HepG2 (cell line): ENCODE measurements around the gene POLR2H. TPM values are rescaled to one million over a fixed set of nuclear protein-coding genes. Genes with fewer than 3 reads are reported as not detected.

Source experiments
- CREM ChIP-seq, 2 experiments: sonication (generic) in 1 of 2; formaldehyde crosslinking in 1 of 2; IDR thresholded peaks; 2 replicates each; pipeline versions ENCODE4 v1.4.0 to v1.6.1; 2016 to 2020; ENCODE audit warnings: antibody characterized with exemption in 1 of 2, mild to moderate bottlenecking in 1 of 2, missing genetic modification reagents in 1 of 2
- EP300 ChIP-seq, 3 experiments: sonication (generic) in 1 of 3; formaldehyde crosslinking in 1 of 3; IDR thresholded peaks; 2 replicates each; pipeline versions ENCODE4 v1.5.1 to v1.6.1; 2011 to 2020; ENCODE audit warnings: low read depth in 2 of 3, low read length in 2 of 3, borderline replicate concordance in 1 of 3, improper control_type of control experiment in 1 of 3, mild to moderate bottlenecking in 1 of 3, missing genetic modification reagents in 1 of 3, moderate library complexity in 1 of 3
- JARID2 ChIP-seq: sonication (generic); formaldehyde crosslinking; IDR thresholded peaks from 2 replicates; pipeline ENCODE4 v1.8.1; 2023; ENCODE audit warnings: missing genetic modification reagents, inconsistent platforms; ENCODE audit not compliant: insufficient replicate concordance
- MEF2D ChIP-seq: sonication (generic); formaldehyde crosslinking; IDR thresholded peaks from 2 replicates; pipeline ENCODE4 v1.5.1; 2020; ENCODE audit warnings: mild to moderate bottlenecking, missing genetic modification reagents
- MEIS2 ChIP-seq: sonication (generic); formaldehyde crosslinking; IDR thresholded peaks from 2 replicates; pipeline ENCODE4 v1.9.0; 2021; ENCODE audit warnings: mild to moderate bottlenecking, missing genetic modification reagents
- NFIC ChIP-seq: IDR thresholded peaks from 2 replicates; pipeline ENCODE4 v1.6.1; 2012; ENCODE audit warnings: mild to moderate bottlenecking, low read length, inconsistent platforms
- U2AF1 ChIP-seq: fragments of 200-400 bp; formaldehyde crosslinking; optimal IDR thresholded peaks from 2 replicates; pipeline ENCODE3; 2017; ENCODE audit warnings: mild to moderate bottlenecking, low read depth, low read length
- ZBTB20 ChIP-seq: sonication (generic); formaldehyde crosslinking; IDR thresholded peaks from 2 replicates; pipeline ENCODE4 v1.8.1; 2023; ENCODE audit warnings: missing genetic modification reagents, low read depth, mild to moderate bottlenecking, borderline replicate concordance
- ZBTB40 ChIP-seq, 2 experiments: fragments of 450-650 bp in 1 of 2; sonication (generic) in 1 of 2; formaldehyde crosslinking in 1 of 2; IDR thresholded peaks; 2 replicates each; pipeline versions ENCODE4 v1.6.1 to v1.8.0; 2016 to 2022; ENCODE audit warnings: antibody characterized with exemption in 1 of 2, mild to moderate bottlenecking in 1 of 2, missing genetic modification reagents in 1 of 2
- ZNF280D ChIP-seq: sonication (generic); formaldehyde crosslinking; IDR thresholded peaks from 2 replicates; pipeline ENCODE4 v1.5.1; 2020; ENCODE audit warnings: mild to moderate bottlenecking, missing genetic modification reagents
- ZNF337 ChIP-seq: sonication (generic); formaldehyde crosslinking; IDR thresholded peaks from 2 replicates; pipeline ENCODE4 v1.5.1; 2020; ENCODE audit warnings: missing genetic modification reagents, low read depth, mild to moderate bottlenecking, borderline replicate concordance
- ZNF569 ChIP-seq: sonication (generic); formaldehyde crosslinking; IDR thresholded peaks from 2 replicates; pipeline ENCODE4 v1.5.0; 2020; ENCODE audit warnings: mild to moderate bottlenecking, missing genetic modification reagents, moderate library complexity, borderline replicate concordance
- ZNF574 ChIP-seq: sonication (generic); formaldehyde crosslinking; IDR thresholded peaks from 2 replicates; pipeline ENCODE4 v1.4.0; 2020; ENCODE audit warnings: missing genetic modification reagents
- polyA plus RNA-seq, 8 experiments: library from polyadenylated mRNA; depleted of rRNA in 3 of 8; stranded (reverse) in 7 of 8; unstranded in 1 of 8; fragments of >200 nt; fragmentation: Illumina TruSeq in 4 of 8; extraction: Trizol in 4 of 8; gene quantifications; 2 replicates each; pipeline versions ENCODE4 v1.2.1 to v1.2.3, GENCODE V29; 2011 to 2016; ENCODE audit warnings: low read depth in 4 of 8, missing spikeins in 1 of 8, mixed read lengths in 1 of 8; ENCODE audit not compliant: insufficient read depth in 1 of 8
- total RNA-seq, 5 experiments: library from RNA; depleted of rRNA; stranded (reverse); fragments of >200 nt; fragmentation: Illumina TruSeq; extraction: Trizol; gene quantifications; 2 replicates each; pipeline ENCODE4 v1.2.3, GENCODE V29; 2016; ENCODE audit warnings: low read depth in 1 of 5

The POLR2H gene
- total and polyA plus RNA-seq, 2 of the 13 experiments (the other 11 are each of a cell fraction or from before 2014, with no cell fraction given) = 118 to 194 TPM

GRCh38 chr3:184361532-184361931, at the start of gene POLR2H, which contains the start of gene CLCN2 (continued):
- TF ChIP-seq ZBTB40 (IDR thresholded peaks at IDR 0.05) (no peak), ZBTB40 (CRISPR knock-in tag; IDR thresholded peaks at IDR 0.05) (no peak), MEIS2 (CRISPR knock-in tag) (peak; percentile 74; the same call in 1 of the 2 replicates), MEF2D (no peak), ZNF569 (CRISPR knock-in tag) (no peak; the same call in 1 of the 2 replicates), U2AF1 (no peak), JARID2 (CRISPR knock-in tag) (no peak), CREM (IDR thresholded peaks at IDR 0.05) (no peak), CREM (CRISPR knock-in tag; IDR thresholded peaks at IDR 0.05) (no peak), ZNF337 (CRISPR knock-in tag) (no peak), ZNF280D (no peak), EP300 (IDR thresholded peaks at IDR 0.05; ENCODE audit: low read depth in 2 of 2, low read length in 2 of 2) (no peak), EP300 (CRISPR knock-in tag; IDR thresholded peaks at IDR 0.05; ENCODE audit: borderline replicate concordance) (no peak), ZBTB20 (CRISPR knock-in tag) (no peak), NFIC (no peak), ZNF574 (CRISPR knock-in tag) (peak; percentile 35; the same call in 1 of the 2 replicates)
